WTC11 (cell line): ENCODE results near the gene MYLK3.

Source experiments
- ATF6 ChIP-seq: sonication (generic); formaldehyde crosslinking; IDR thresholded peaks from 2 replicates; pipeline ENCODE4 v1.8.1; 2023; ENCODE audit warnings: mild to moderate bottlenecking, missing genetic modification reagents
- JUN ChIP-seq: sonication (generic); formaldehyde crosslinking; IDR thresholded peaks from 2 replicates; pipeline ENCODE4 v1.8.0; 2023; ENCODE audit warnings: mild to moderate bottlenecking, missing genetic modification reagents
- ZNF232 ChIP-seq: sonication (generic); formaldehyde crosslinking; IDR thresholded peaks from 2 replicates; pipeline ENCODE4 v1.8.0; 2022; ENCODE audit warnings: mild to moderate bottlenecking, missing genetic modification reagents
- TF ChIP-seq, protein P1 (sequence below): fragments of 200-600 bp; IDR thresholded peaks from 2 replicates; pipeline ENCODE4 v1.8.0; 2022; ENCODE audit warnings: antibody characterized with exemption
- TF ChIP-seq, protein P2 (sequence below): sonication (generic); formaldehyde crosslinking; IDR thresholded peaks from 2 replicates; pipeline ENCODE4 v1.8.1; 2023; ENCODE audit warnings: mild to moderate bottlenecking, missing genetic modification reagents

GRCh38 chr16:46739934-46740333, 8.2 kb downstream of the MYLK3 start:
- TF ChIP-seq, protein P1, sequence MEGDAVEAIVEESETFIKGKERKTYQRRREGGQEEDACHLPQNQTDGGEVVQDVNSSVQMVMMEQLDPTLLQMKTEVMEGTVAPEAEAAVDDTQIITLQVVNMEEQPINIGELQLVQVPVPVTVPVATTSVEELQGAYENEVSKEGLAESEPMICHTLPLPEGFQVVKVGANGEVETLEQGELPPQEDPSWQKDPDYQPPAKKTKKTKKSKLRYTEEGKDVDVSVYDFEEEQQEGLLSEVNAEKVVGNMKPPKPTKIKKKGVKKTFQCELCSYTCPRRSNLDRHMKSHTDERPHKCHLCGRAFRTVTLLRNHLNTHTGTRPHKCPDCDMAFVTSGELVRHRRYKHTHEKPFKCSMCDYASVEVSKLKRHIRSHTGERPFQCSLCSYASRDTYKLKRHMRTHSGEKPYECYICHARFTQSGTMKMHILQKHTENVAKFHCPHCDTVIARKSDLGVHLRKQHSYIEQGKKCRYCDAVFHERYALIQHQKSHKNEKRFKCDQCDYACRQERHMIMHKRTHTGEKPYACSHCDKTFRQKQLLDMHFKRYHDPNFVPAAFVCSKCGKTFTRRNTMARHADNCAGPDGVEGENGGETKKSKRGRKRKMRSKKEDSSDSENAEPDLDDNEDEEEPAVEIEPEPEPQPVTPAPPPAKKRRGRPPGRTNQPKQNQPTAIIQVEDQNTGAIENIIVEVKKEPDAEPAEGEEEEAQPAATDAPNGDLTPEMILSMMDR = no peak
- TF ChIP-seq ATF6 (no peak), ZNF232 (CRISPR knock-in tag) (no peak), JUN (CRISPR knock-in tag) (no peak)
- TF ChIP-seq, protein P2, sequence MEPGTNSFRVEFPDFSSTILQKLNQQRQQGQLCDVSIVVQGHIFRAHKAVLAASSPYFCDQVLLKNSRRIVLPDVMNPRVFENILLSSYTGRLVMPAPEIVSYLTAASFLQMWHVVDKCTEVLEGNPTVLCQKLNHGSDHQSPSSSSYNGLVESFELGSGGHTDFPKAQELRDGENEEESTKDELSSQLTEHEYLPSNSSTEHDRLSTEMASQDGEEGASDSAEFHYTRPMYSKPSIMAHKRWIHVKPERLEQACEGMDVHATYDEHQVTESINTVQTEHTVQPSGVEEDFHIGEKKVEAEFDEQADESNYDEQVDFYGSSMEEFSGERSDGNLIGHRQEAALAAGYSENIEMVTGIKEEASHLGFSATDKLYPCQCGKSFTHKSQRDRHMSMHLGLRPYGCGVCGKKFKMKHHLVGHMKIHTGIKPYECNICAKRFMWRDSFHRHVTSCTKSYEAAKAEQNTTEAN (CRISPR knock-in tag) = no peak
